Ectodermal cell (in vitro differentiated cells): Measurements from ENCODE around the gene PCDHB13.
"Not testable (repeated sequence)": the region's sequence is repeated elsewhere in the genome, so short reads cannot be mapped to it uniquely, and the experiment has no call there.

Experiments used
- H3K27ac ChIP-seq: 2 replicates; pipeline ENCODE4 v1.7.0; 2013; ENCODE audit warnings: mild to moderate bottlenecking, low read depth, low read length; ENCODE audit not compliant: insufficient read depth, poor library complexity, severe bottlenecking
- H3K27me3 ChIP-seq: 2 replicates; pipeline ENCODE4 v1.7.0; 2013; ENCODE audit warnings: mild to moderate bottlenecking, low read length; ENCODE audit not compliant: insufficient read depth, control insufficient read depth, poor library complexity, severe bottlenecking
- H3K36me3 ChIP-seq: one replicate; pipeline ENCODE4 v1.7.0; 2013; ENCODE audit warnings: low read length; ENCODE audit not compliant: control insufficient read depth, insufficient read depth
- H3K4me1 ChIP-seq: one replicate; pipeline ENCODE4 v1.7.0; 2013; ENCODE audit warnings: low read length; ENCODE audit not compliant: control insufficient read depth, insufficient read depth
- H3K4me3 ChIP-seq: 2 replicates; pipeline ENCODE4 v1.7.0; 2013; ENCODE audit warnings: low read depth, low read length, control low read depth; ENCODE audit not compliant: insufficient read depth
- H3K9me3 ChIP-seq: 2 replicates; pipeline ENCODE4 v1.7.0; 2013; ENCODE audit warnings: mild to moderate bottlenecking, low read length, moderate library complexity; ENCODE audit not compliant: control insufficient read depth
- WGBS, 2 experiments: methylation state at CpG; one replicate each; pipeline ENCODE4 v1.1.7; 2013; ENCODE audit warnings: missing lambda C conversion rate in 2 of 2; 5-methylcytosine and 5-hydroxymethylcytosine counted together

PCDHB13 gene

GRCh38 chr5:141201646-141202045, 12.1 kb upstream of the PCDHB13 start:
- not testable (repeated sequence) for H3K4me3 ChIP-seq, H3K27me3 ChIP-seq, H3K36me3 ChIP-seq, H3K27ac ChIP-seq, H3K9me3 ChIP-seq, H3K4me1 ChIP-seq
- 94 to 96% methylated on average over 33 of the region's 35 CpGs for WGBS, 2 experiments

GRCh38 chr5:141208478-141208877, 5.2 kb upstream of the PCDHB13 start, which contains the start of gene PCDHB12:
TSS of gene PCDHB12 (plus strand) at chr5:141208719. CDS start at chr5:141208908, 189 bp downstream.
- Histone ChIP-seq H3K4me1 (no peaks in the 10 kb centered on the region), H3K36me3 (no peaks in the 10 kb centered on the region), H3K27me3 (no peaks in the 10 kb centered on the region), H3K27ac (no peak within 1 kb of the TSS), H3K4me3 (no peak within 1 kb of the TSS), H3K9me3 (no peaks in the 10 kb centered on the region)
- WGBS, 2 experiments, result 84 to 89% methylated on average over 10 of the region's 11 CpGs

GRCh38 chr5:141210281-141210680, 3.4 kb upstream of the PCDHB13 start:
- H3K4me3 ChIP-seq, H3K36me3 ChIP-seq, H3K4me1 ChIP-seq, H3K9me3 ChIP-seq, H3K27me3 ChIP-seq, H3K27ac ChIP-seq: not testable (repeated sequence)
- 95 to 96% methylated on average over 25 to 28 of the region's 39 CpGs for WGBS, 2 experiments

- not testable (repeated sequence) for H3K9me3 ChIP-seq, H3K36me3 ChIP-seq, H3K27me3 ChIP-seq, H3K4me3 ChIP-seq, H3K27ac ChIP-seq, H3K4me1 ChIP-seq
- WGBS, 2 experiments, result 95 to 97% methylated on average over 23 to 24 of the region's 27 CpGs
Measured at GRCh38 chr5:141210849-141211248, 2.9 kb upstream of the PCDHB13 start.

GRCh38 chr5:141214583-141214982, 864 bp downstream of the PCDHB13 start:
- not testable (repeated sequence) for H3K9me3 ChIP-seq, H3K4me3 ChIP-seq
- 92 to 93% methylated on average over 7 to 8 of the region's 12 CpGs for WGBS, 2 experiments

GRCh38 chr5:141215504-141215903, 1.8 kb downstream of the PCDHB13 start:
- H3K9me3 ChIP-seq, H3K27ac ChIP-seq, H3K27me3 ChIP-seq, H3K4me3 ChIP-seq, H3K4me1 ChIP-seq, H3K36me3 ChIP-seq: not testable (repeated sequence)
- 91 to 95% methylated on average over 28 to 30 of the region's 40 CpGs for WGBS, 2 experiments

More at GRCh38 chr5:141214583-141214982, 864 bp downstream of the PCDHB13 start:
- not testable (repeated sequence) for H3K27me3 ChIP-seq, H3K36me3 ChIP-seq, H3K4me1 ChIP-seq, H3K27ac ChIP-seq

GRCh38 chr5:141216035-141216434, 2.3 kb downstream of the PCDHB13 start:
- not testable (repeated sequence) for H3K9me3 ChIP-seq

GRCh38 chr5:141223112-141223783, 9.5 kb downstream of the PCDHB13 start, which contains the start of gene PCDHB14:
TSS of gene PCDHB14 (plus strand) at chr5:141223343. CDS start at chr5:141223506, 163 bp downstream.
- H3K36me3 ChIP-seq, result no peaks in the 10 kb centered on the region
- 46 to 47% methylated on average over 15 of the region's 15 CpGs for WGBS, 2 experiments
- peak within 1 kb of the TSS; percentile 14 for H3K4me3 ChIP-seq
- H3K9me3 ChIP-seq, result no peaks in the 10 kb centered on the region
- no peaks in the 10 kb centered on the region for H3K4me1 ChIP-seq
- no peaks in the 10 kb centered on the region for H3K27me3 ChIP-seq
- no peak within 1 kb of the TSS for H3K27ac ChIP-seq

More at GRCh38 chr5:141216035-141216434, 2.3 kb downstream of the PCDHB13 start:
- H3K36me3 ChIP-seq, H3K4me3 ChIP-seq, H3K27me3 ChIP-seq, H3K4me1 ChIP-seq, H3K27ac ChIP-seq: not testable (repeated sequence)
- 93 to 94% methylated on average over 18 to 21 of the region's 26 CpGs for WGBS, 2 experiments

- not testable (repeated sequence) for H3K36me3 ChIP-seq, H3K4me1 ChIP-seq, H3K9me3 ChIP-seq, H3K4me3 ChIP-seq, H3K27ac ChIP-seq, H3K27me3 ChIP-seq
- WGBS, 2 experiments, result 94% methylated on average over 27 to 29 of the region's 40 CpGs
Measured at GRCh38 chr5:141224844-141225243, 11.1 kb downstream of the PCDHB13 start.

GRCh38 chr5:141225421-141225820, 11.7 kb downstream of the PCDHB13 start:
- not testable (repeated sequence) for H3K27me3 ChIP-seq, H3K4me3 ChIP-seq, H3K27ac ChIP-seq, H3K4me1 ChIP-seq, H3K9me3 ChIP-seq, H3K36me3 ChIP-seq
- WGBS, 2 experiments, result 95 to 98% methylated on average over 25 to 27 of the region's 30 CpGs
